Skin epidermis (tissue), 12 donors: ENCODE measurements around the gene ENOX1.
A peak's percentile ranks its signal among the peaks of the same experiment; 100 is the strongest.

Experiments
- H3K27ac ChIP-seq, 21 experiments: fragments of 200-600 bp; sonication (generic) in 11 of 21; one replicate each; pipeline ENCODE4 v1.5.0; 2020; ENCODE audit warnings: mild to moderate bottlenecking in 3 of 21, inconsistent platforms in 2 of 21, moderate library complexity in 2 of 21
- H3K4me3 ChIP-seq, 7 experiments: fragments of 200-600 bp; sonication (generic) in 2 of 7; one replicate each; pipeline ENCODE4 v1.5.0; 2020; ENCODE audit warnings: inconsistent platforms in 2 of 7, mild to moderate bottlenecking in 2 of 7, moderate library complexity in 1 of 7

The ENOX1 gene

GRCh38 chr13:43377149-43377548 lies 409.6 kb downstream of the ENOX1 start:
- no peak overlapping the region for H3K4me3 ChIP-seq
- no peak overlapping the region for H3K27ac ChIP-seq

- H3K27ac ChIP-seq = no peak overlapping the region
Observed at GRCh38 chr13:43376596-43376995, 410.2 kb downstream of the ENOX1 start.

GRCh38 chr13:43375797-43376465 lies 410.8 kb downstream of the ENOX1 start:
- Histone ChIP-seq H3K4me3 (no peak overlapping the region), H3K27ac (no peak overlapping the region)

More at GRCh38 chr13:43376596-43376995, 410.2 kb downstream of the ENOX1 start:
- no peak overlapping the region for H3K4me3 ChIP-seq

- H3K4me3 ChIP-seq = no peak overlapping the region
- H3K27ac ChIP-seq = no peak overlapping the region
Observed at GRCh38 chr13:43374621-43375020, 412.2 kb downstream of the ENOX1 start.

GRCh38 chr13:43373400-43373799 lies 413.4 kb downstream of the ENOX1 start:
- H3K4me3 ChIP-seq = no peak overlapping the region
- no peak overlapping the region for H3K27ac ChIP-seq

- no peak overlapping the region for H3K4me3 ChIP-seq
- H3K27ac ChIP-seq = no peak overlapping the region
Observed at GRCh38 chr13:43370842-43371241, 415.9 kb downstream of the ENOX1 start.

- Histone ChIP-seq H3K27ac (no peak overlapping the region), H3K4me3 (no peak overlapping the region)
Observed at GRCh38 chr13:43369319-43369718, 417.5 kb downstream of the ENOX1 start.

GRCh38 chr13:43368003-43368402 lies 418.8 kb downstream of the ENOX1 start:
- H3K27ac ChIP-seq = no peak overlapping the region
- no peak overlapping the region for H3K4me3 ChIP-seq

- H3K4me3 ChIP-seq = no peak overlapping the region
- H3K27ac ChIP-seq = no peak overlapping the region
Observed at GRCh38 chr13:43365039-43365344, 421.8 kb downstream of the ENOX1 start.

GRCh38 chr13:43364210-43365038 lies 422.3 kb downstream of the ENOX1 start:
- Histone ChIP-seq H3K27ac (peak overlapping the region in 4 of 21 experiments; percentile 15 to 30 (median 22)), H3K4me3 (no peak overlapping the region)

- H3K4me3 ChIP-seq = no peak overlapping the region
Observed at GRCh38 chr13:43363156-43363953, 423.4 kb downstream of the ENOX1 start.

GRCh38 chr13:43362556-43362955 lies 424.2 kb downstream of the ENOX1 start:
- Histone ChIP-seq H3K27ac (no peak overlapping the region), H3K4me3 (no peak overlapping the region)

More at GRCh38 chr13:43363156-43363953, 423.4 kb downstream of the ENOX1 start:
- peak overlapping the region in 1 of 21 experiments; percentile 30 for H3K27ac ChIP-seq

GRCh38 chr13:43360892-43361610 lies 425.7 kb downstream of the ENOX1 start:
- no peak overlapping the region for H3K27ac ChIP-seq
- no peak overlapping the region for H3K4me3 ChIP-seq

- Histone ChIP-seq H3K27ac (no peak overlapping the region), H3K4me3 (no peak overlapping the region)
Observed at GRCh38 chr13:43360171-43360570, 426.6 kb downstream of the ENOX1 start.

- Histone ChIP-seq H3K4me3 (no peak overlapping the region), H3K27ac (no peak overlapping the region)
Observed at GRCh38 chr13:43359536-43359935, 427.2 kb downstream of the ENOX1 start.

- Histone ChIP-seq H3K4me3 (no peak overlapping the region), H3K27ac (no peak overlapping the region)
Observed at GRCh38 chr13:43357564-43357963, 429.2 kb downstream of the ENOX1 start.

GRCh38 chr13:43356567-43356966 lies 430.2 kb downstream of the ENOX1 start:
- H3K27ac ChIP-seq = no peak overlapping the region

GRCh38 chr13:43355774-43356173 lies 431.0 kb downstream of the ENOX1 start:
- no peak overlapping the region for H3K4me3 ChIP-seq
- H3K27ac ChIP-seq = no peak overlapping the region

More at GRCh38 chr13:43356567-43356966, 430.2 kb downstream of the ENOX1 start:
- no peak overlapping the region for H3K4me3 ChIP-seq

- H3K27ac ChIP-seq = no peak overlapping the region
- no peak overlapping the region for H3K4me3 ChIP-seq
Observed at GRCh38 chr13:43354153-43354945, 432.4 kb downstream of the ENOX1 start.
